D721Med (cell line): Measurements from ENCODE around the gene ADCY5.

Experiments
- DNase-seq: peaks from one replicate; pipeline ENCODE4 v3.0.0; 2011; ENCODE audit warnings: low spot score; ENCODE audit not compliant: insufficient read length
- FAIRE-seq: peaks from 2 replicates; lab custom pipeline; 2011; peaks lifted over from hg19 to GRCh38; lab: Jason Lieb, UNC
- CTCF ChIP-seq: IDR thresholded peaks from 2 replicates; pipeline ENCODE4 v1.5.1; 2012; ENCODE audit warnings: mild to moderate bottlenecking, control low read depth; ENCODE audit not compliant: insufficient read depth; ENCODE audit errors: missing control alignments

ADCY5 gene

GRCh38 chr3:123485551-123485950 is 36.7 kb upstream of the ADCY5 start:
- no peak for DNase-seq
- no peak for TF ChIP-seq CTCF
- FAIRE-seq: no peak

GRCh38 chr3:123483146-123483545 is 34.3 kb upstream of the ADCY5 start:
- no peak for FAIRE-seq
- DNase-seq: no peak
- no peak for TF ChIP-seq CTCF

GRCh38 chr3:123481722-123482457 is 33.0 kb upstream of the ADCY5 start:
- TF ChIP-seq CTCF: no peak
- FAIRE-seq: no peak
- DNase-seq: no peak

GRCh38 chr3:123481071-123481470 is 32.2 kb upstream of the ADCY5 start:
- DNase-seq (no peak), FAIRE-seq (no peak)
- no peak for TF ChIP-seq CTCF

- FAIRE-seq (no peak), DNase-seq (no peak)
- no peak for TF ChIP-seq CTCF
Measured at GRCh38 chr3:123480428-123480827, 31.5 kb upstream of the ADCY5 start.

- DNase-seq (no peak), FAIRE-seq (no peak)
- no peak for TF ChIP-seq CTCF
Measured at GRCh38 chr3:123479891-123480290, 31.0 kb upstream of the ADCY5 start.

GRCh38 chr3:123478314-123478713 is 29.4 kb upstream of the ADCY5 start:
- DNase-seq (no peak), FAIRE-seq (no peak)
- no peak for TF ChIP-seq CTCF
